Fibroblast of pulmonary artery (primary cell): ENCODE data around the gene MAP7D1.
A peak's percentile ranks its signal among the peaks of the same experiment; 100 is the strongest.

Experiments used
- DNase-seq: peaks from one replicate; pipeline ENCODE4 v3.0.0-alpha.2; 2010; ENCODE audit warnings: low read depth
- H3K4me3 ChIP-seq: replicated peaks from 2 replicates; pipeline ENCODE4 v1.5.1; 2011; ENCODE audit warnings: low read depth, mild to moderate bottlenecking, control low read depth, low read length, moderate library complexity
- CTCF ChIP-seq: IDR thresholded peaks from 2 replicates; pipeline ENCODE4 v1.5.1; 2011; ENCODE audit warnings: mild to moderate bottlenecking, control low read depth, low read length, inconsistent platforms; ENCODE audit errors: missing control alignments

MAP7D1 gene

GRCh38 chr1:36203554-36204346 is 47.8 kb downstream of the MAP7D1 start:
- peak; percentile 77 for DNase-seq
- TF ChIP-seq CTCF, result no peak
- no peak overlapping the region for H3K4me3 ChIP-seq

GRCh38 chr1:36204347-36204909 is 48.5 kb downstream of the MAP7D1 start:
- no peak for TF ChIP-seq CTCF
- no peak overlapping the region for H3K4me3 ChIP-seq
- peak; percentile 56 for DNase-seq

- H3K4me3 ChIP-seq, result no peak overlapping the region
- TF ChIP-seq CTCF, result no peak
- no peak for DNase-seq
These were observed 50.4 kb downstream of the MAP7D1 start for GRCh38 chr1:36206323-36206858.

GRCh38 chr1:36207339-36207738 is 51.4 kb downstream of the MAP7D1 start:
- TF ChIP-seq CTCF, result no peak
- DNase-seq, result peak; percentile 72
- H3K4me3 ChIP-seq, result no peak overlapping the region

GRCh38 chr1:36208978-36209703 is 53.2 kb downstream of the MAP7D1 start:
- DNase-seq, result peak; percentile 56
- H3K4me3 ChIP-seq, result no peak overlapping the region
- TF ChIP-seq CTCF, result no peak

GRCh38 chr1:36211307-36211706 is 55.3 kb downstream of the MAP7D1 start:
- TF ChIP-seq CTCF, result no peak
- no peak overlapping the region for H3K4me3 ChIP-seq
- DNase-seq, result no peak
